ENCODE data around the gene MED12. TPM values are rescaled to one million over a fixed set of nuclear protein-coding genes. Genes with fewer than 3 reads are reported as not detected.

MED12 gene
- total RNA-seq, 1 experiment from 2014 or later, result 44.1 TPM

GRCh38 chrX:71191248-71191647 lies 72.9 kb downstream of the MED12 start:
- CTCF ChIA-PET, result interaction anchor here (0.6 kb wide), 1 partner anchor 78 kb away, joined by 3 read pairs; no protein-coding TSS in a partner anchor
- no peak for TF ChIP-seq CTCF (IDR thresholded peaks at IDR 0.05; ENCODE audit: insufficient read depth in 1 of 2, low read depth in 1 of 2, low read length in 1 of 2, severe bottlenecking in 1 of 2, unreplicated experiment in 1 of 2)
- Mint-ChIP-seq H3K27ac (ENCODE audit: unreplicated experiment) (no peak overlapping the region), H3K36me3 (ENCODE audit: insufficient read depth, unreplicated experiment) (no peaks in the 10 kb centered on the region), H3K9me3 (ENCODE audit: unreplicated experiment) (no peaks in the 10 kb centered on the region), H3K27me3 (ENCODE audit: insufficient read depth, unreplicated experiment) (no peaks in the 10 kb centered on the region), H3K4me3 (ENCODE audit: unreplicated experiment) (no peak overlapping the region), H3K4me1 (ENCODE audit: low read depth, unreplicated experiment) (peaks cover 27% of the 10 kb centered on the region)
- POLR2A ChIA-PET, result no interaction called here
- Histone ChIP-seq H3K36me3 (ENCODE audit: control insufficient read depth, insufficient read depth, low read length) (no peaks in the 10 kb centered on the region), H3K27me3 (replicated peaks; ENCODE audit: control insufficient read depth, insufficient read depth, low read length) (no peaks in the 10 kb centered on the region), H3K9me3 (no peaks in the 10 kb centered on the region), H3K4me1 (no peaks in the 10 kb centered on the region), H3K4me3 (ENCODE audit: low read depth, low read length) (no peak overlapping the region)
- no peak for DNase-seq
- no TSS peak for BruUV-seq (replicated peaks)
- intact Hi-C loops (cut with micrococcal nuclease; ENCODE audit: unreplicated experiment), result no loop called here

Other genes with a start within 250 kb of the MED12 start
- 0.23 TPM in 1 of 2 replicates, not detected in the other for gene TEX11, start 209.9 kb upstream of the MED12 start, total RNA-seq (2022)
- 0.23 TPM in 2 replicates for gene SLC7A3, start 187.5 kb upstream of the MED12 start, total RNA-seq (2022)
- 88.0 and 89.0 TPM in 2 replicates for gene SNX12, start 50.3 kb upstream of the MED12 start, total RNA-seq (2022)
- gene FOXO4, start 22.7 kb upstream of the MED12 start, total RNA-seq (2022), result 13.7 and 17.4 TPM in 2 replicates
- 1.5 TPM in 1 of 2 replicates, not detected in the other for gene CXorf65, start 11.9 kb upstream of the MED12 start, total RNA-seq (2022)
- gene IL2RG, start 7.0 kb upstream of the MED12 start, total RNA-seq (2022), result 5.1 and 9.6 TPM in 2 replicates
- 0.61 and 0.67 TPM in 2 replicates for gene NLGN3, start 26.2 kb downstream of the MED12 start, total RNA-seq (2022)
- gene GJB1, start 104.6 kb downstream of the MED12 start, total RNA-seq (2022), result 35.7 and 37.6 TPM in 2 replicates
- gene ZMYM3, start 135.5 kb downstream of the MED12 start, total RNA-seq (2022), result 51.9 and 55.1 TPM in 2 replicates
- 477 and 482 TPM in 2 replicates for gene NONO, start 165.0 kb downstream of the MED12 start, total RNA-seq (2022)
- 4.2 and 6.1 TPM in 2 replicates for gene ITGB1BP2, start 183.2 kb downstream of the MED12 start, total RNA-seq (2022)
- 40.7 and 41.2 TPM in 2 replicates for gene TAF1, start 247.8 kb downstream of the MED12 start, total RNA-seq (2022)

Data from Caco-2 (cell line).